ENCODE measurements around the gene NCK2. TPM values are rescaled to one million over a fixed set of nuclear protein-coding genes. Genes with fewer than 3 reads are reported as not detected.

Gene NCK2
- total RNA-seq, 4 donors from 2014 or later, result 56.1 to 69.6 (median 58.7) TPM

DNA sequence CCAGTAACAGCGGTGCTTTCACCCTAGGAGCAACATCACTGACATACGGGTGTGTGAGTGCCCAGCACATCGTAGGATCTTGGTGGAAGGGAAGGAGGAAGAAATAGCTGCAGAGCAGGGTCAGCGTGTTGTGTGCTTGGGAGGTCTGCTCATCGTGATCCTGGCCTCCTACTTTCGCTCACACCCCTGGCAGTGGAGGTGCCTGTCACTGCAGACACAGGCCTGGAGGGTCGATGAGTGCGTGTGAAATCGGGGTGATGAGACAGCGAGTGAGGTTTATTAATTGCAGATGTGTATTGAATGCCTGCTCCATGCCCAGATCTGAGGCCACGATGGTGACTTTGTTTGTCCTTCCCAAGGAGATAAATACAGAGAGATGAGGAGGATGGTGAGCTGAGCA is 126.1 kb downstream of the NCK2 start:
- DNase-seq (ENCODE audit: low spot score in 2 of 2), result peak in 1 of 2 donors; percentile 48
- WGBS, 2 donors, result 81 to 91% methylated on average over 11 of the region's 11 CpGs
- TF ChIP-seq, protein P1, sequence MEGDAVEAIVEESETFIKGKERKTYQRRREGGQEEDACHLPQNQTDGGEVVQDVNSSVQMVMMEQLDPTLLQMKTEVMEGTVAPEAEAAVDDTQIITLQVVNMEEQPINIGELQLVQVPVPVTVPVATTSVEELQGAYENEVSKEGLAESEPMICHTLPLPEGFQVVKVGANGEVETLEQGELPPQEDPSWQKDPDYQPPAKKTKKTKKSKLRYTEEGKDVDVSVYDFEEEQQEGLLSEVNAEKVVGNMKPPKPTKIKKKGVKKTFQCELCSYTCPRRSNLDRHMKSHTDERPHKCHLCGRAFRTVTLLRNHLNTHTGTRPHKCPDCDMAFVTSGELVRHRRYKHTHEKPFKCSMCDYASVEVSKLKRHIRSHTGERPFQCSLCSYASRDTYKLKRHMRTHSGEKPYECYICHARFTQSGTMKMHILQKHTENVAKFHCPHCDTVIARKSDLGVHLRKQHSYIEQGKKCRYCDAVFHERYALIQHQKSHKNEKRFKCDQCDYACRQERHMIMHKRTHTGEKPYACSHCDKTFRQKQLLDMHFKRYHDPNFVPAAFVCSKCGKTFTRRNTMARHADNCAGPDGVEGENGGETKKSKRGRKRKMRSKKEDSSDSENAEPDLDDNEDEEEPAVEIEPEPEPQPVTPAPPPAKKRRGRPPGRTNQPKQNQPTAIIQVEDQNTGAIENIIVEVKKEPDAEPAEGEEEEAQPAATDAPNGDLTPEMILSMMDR (IDR thresholded peaks at IDR 0.05), result no peak
- no peak for TF ChIP-seq POLR2A (IDR thresholded peaks at IDR 0.05)
- H3K4me3 ChIP-seq (ENCODE audit: low read depth, poor library complexity, severe bottlenecking), result no peak overlapping the region
- intact Hi-C loops (cut with DNase I; ENCODE audit: low total_unique reads), result loop anchor here (10.0 kb wide), 1 partner anchor 116 kb away; no protein-coding TSS in a partner anchor

DNA sequence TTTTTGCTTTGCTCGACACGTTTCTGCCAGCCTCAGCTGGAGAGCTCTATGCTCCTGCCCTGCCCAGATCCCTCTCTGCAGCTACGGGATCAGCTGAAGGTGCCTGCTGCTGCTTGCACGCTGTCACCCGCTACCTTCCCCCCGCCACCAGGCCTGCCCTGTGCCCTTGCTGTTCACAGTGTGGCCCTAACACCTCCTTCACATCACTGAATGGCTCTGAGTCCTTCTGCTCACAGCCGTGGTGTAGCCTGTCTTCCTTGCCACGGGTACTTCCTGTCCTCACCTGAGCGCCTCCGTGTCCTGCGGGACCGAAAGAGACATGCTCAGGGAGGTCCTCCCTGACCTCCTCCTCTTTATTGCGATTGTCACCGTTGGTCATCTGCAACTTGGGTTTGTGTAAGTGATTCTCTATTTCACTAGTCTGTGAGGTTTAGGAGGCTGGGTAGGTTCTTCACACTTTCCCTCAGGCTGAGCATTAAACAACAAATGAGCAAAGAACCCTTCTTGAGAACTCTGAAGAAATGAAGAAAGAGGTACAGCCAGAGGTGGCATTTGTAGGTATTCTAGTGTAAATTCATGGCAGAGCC is 127.5 kb downstream of the NCK2 start:
- TF ChIP-seq, protein P1 (IDR thresholded peaks at IDR 0.05), result no peak
- no peak for TF ChIP-seq POLR2A (IDR thresholded peaks at IDR 0.05)
- WGBS, 2 donors, result 93 to 94% methylated on average over 14 of the region's 14 CpGs
- DNase-seq (ENCODE audit: low spot score in 2 of 2), result peak in 1 of 2 donors; percentile 82
- H3K4me3 ChIP-seq (ENCODE audit: low read depth, poor library complexity, severe bottlenecking), result no peak overlapping the region
- intact Hi-C loops (cut with DNase I; ENCODE audit: low total_unique reads), result loop anchor here (10.0 kb wide), 1 partner anchor 117 kb away; no protein-coding TSS in a partner anchor

DNA sequence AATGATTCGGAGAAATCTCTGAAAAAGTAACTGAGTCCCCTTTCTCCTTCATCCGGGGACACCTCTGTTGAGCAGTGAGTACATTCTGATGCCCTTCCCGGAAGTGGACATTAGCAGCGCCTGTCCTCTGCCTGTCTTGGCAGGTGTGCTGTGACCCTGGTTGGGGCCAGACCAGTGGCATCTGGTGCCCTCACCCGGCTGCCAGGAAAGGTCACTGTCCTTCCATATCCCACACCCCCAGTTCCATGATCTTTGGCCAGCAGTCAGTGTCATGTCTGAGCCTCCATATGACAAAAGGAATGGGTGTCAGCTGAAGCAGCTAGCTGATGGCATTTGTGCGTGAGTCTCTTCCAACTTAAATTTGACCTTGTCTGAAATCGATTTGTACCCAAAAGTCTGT is 128.1 kb downstream of the NCK2 start:
- 88 to 97% methylated on average over 7 of the region's 7 CpGs for WGBS, 2 donors
- no peak overlapping the region for H3K4me3 ChIP-seq (ENCODE audit: low read depth, poor library complexity, severe bottlenecking)
- TF ChIP-seq POLR2A (IDR thresholded peaks at IDR 0.05), result no peak
- TF ChIP-seq, protein P1 (IDR thresholded peaks at IDR 0.05), result no peak
- DNase-seq (ENCODE audit: low spot score in 2 of 2), result peak in 1 of 2 donors; percentile 69
- intact Hi-C loops (cut with DNase I; ENCODE audit: low total_unique reads), result loop anchor here (10.0 kb wide), 1 partner anchor 118 kb away; no protein-coding TSS in a partner anchor

DNA sequence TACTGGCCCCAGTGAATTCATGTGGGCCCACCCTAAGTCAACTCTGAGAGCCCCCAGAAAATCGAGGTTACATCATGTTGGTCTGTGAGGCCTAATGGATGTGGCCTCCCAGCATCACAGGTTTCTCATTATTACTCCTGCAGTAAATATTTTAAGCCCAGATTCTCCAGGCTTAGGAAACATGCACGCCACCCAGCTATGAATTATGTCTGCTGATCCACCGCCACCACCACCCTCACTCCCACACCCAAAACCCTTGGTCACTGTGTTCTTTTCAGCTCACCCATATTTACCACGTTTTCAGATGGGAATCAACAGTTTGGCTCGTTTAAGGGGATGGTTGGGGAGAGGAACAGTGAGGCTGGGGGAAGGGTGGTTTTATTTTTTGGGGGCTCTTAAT is 128.6 kb downstream of the NCK2 start:
- H3K4me3 ChIP-seq (ENCODE audit: low read depth, poor library complexity, severe bottlenecking), result no peak overlapping the region
- WGBS, 2 donors, result 80 to 81% methylated on average over 5 of the region's 5 CpGs
- intact Hi-C loops (cut with DNase I; ENCODE audit: low total_unique reads), result loop anchor here (10.0 kb wide), 1 partner anchor 118 kb away; no protein-coding TSS in a partner anchor
- peak in 1 of 2 donors; percentile 50 for DNase-seq (ENCODE audit: low spot score in 2 of 2)
- TF ChIP-seq, protein P1 (IDR thresholded peaks at IDR 0.05), result no peak

DNA sequence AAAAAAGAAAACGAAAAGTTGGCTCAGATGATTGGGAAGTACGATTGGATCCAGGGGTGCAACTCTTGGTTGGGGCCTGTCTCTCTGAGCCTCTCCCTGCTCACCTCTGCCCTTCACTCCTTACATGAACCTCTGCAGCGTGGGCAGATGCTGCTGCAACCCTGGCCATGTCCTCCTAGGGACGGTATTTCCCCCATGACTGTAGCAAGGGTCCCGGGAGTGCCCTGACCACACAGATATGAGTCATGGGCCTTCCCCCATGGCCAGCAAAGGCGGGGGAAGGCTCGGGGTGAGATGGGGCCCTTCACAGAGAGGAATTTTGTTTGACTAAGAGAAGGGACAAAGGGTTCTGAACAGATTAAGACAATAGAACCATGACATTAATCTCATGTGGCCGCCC is 129.0 kb downstream of the NCK2 start:
- no peak overlapping the region for H3K4me3 ChIP-seq (ENCODE audit: low read depth, poor library complexity, severe bottlenecking)
- intact Hi-C loops (cut with DNase I; ENCODE audit: low total_unique reads), result loop anchor here (10.0 kb wide), 1 partner anchor 119 kb away; no protein-coding TSS in a partner anchor
- 42 to 76% methylated on average over 8 of the region's 8 CpGs for WGBS, 2 donors
- TF ChIP-seq POLR2A (IDR thresholded peaks at IDR 0.05), result no peak
- TF ChIP-seq, protein P1 (IDR thresholded peaks at IDR 0.05), result no peak
- peak in 1 of 2 donors; percentile 83 for DNase-seq (ENCODE audit: low spot score in 2 of 2)
